GM19395 (cell line): ENCODE data around the gene MAP3K12.
"Not testable (repeated sequence)": the region's sequence is repeated elsewhere in the genome, so short reads cannot be mapped to it uniquely, and the experiment has no call there.

Experiments
- ATAC-seq: cut with Tn5 transposase; IDR thresholded peaks from one replicate; pipeline ENCODE4 v1.9.1; 2021; ENCODE audit warnings: mild to moderate bottlenecking, moderate library complexity; ENCODE audit not compliant: unreplicated experiment

MAP3K12 gene

GRCh38 chr12:53499266-53500141 lies at the start of gene MAP3K12:
TSS of gene MAP3K12 (minus strand) at chr12:53499458. CDS start at chr12:53487391, 12,067 bp downstream.
- ATAC-seq = no peak

- not testable (repeated sequence) for ATAC-seq
Observed at GRCh38 chr12:53548354-53548753, 49.1 kb upstream of the MAP3K12 start.

GRCh38 chr12:53543539-53543938 lies 44.3 kb upstream of the MAP3K12 start:
- ATAC-seq = peak; percentile 76

- ATAC-seq = no peak
Observed at GRCh38 chr12:53539526-53539925, 40.3 kb upstream of the MAP3K12 start.

GRCh38 chr12:53538209-53538689 lies 39.0 kb upstream of the MAP3K12 start:
- ATAC-seq = no peak

GRCh38 chr12:53536962-53537361 lies 37.7 kb upstream of the MAP3K12 start:
- ATAC-seq = no peak

GRCh38 chr12:53533471-53533870 lies 34.2 kb upstream of the MAP3K12 start:
- no peak for ATAC-seq

- ATAC-seq = no peak
Observed at GRCh38 chr12:53532524-53533445, 33.5 kb upstream of the MAP3K12 start.

GRCh38 chr12:53532021-53532420 lies 32.8 kb upstream of the MAP3K12 start:
- ATAC-seq = no peak

- ATAC-seq = no peak
Observed at GRCh38 chr12:53530920-53531319, 31.7 kb upstream of the MAP3K12 start.

GRCh38 chr12:53530061-53530460 lies 30.8 kb upstream of the MAP3K12 start:
- no peak for ATAC-seq

GRCh38 chr12:53524476-53524875 lies 25.2 kb upstream of the MAP3K12 start:
- ATAC-seq = no peak

GRCh38 chr12:53523131-53523530 lies 23.9 kb upstream of the MAP3K12 start:
- no peak for ATAC-seq

- ATAC-seq = no peak
Observed at GRCh38 chr12:53518381-53518780, 19.1 kb upstream of the MAP3K12 start.

GRCh38 chr12:53516758-53517455 lies 17.6 kb upstream of the MAP3K12 start:
- no peak for ATAC-seq

- ATAC-seq = no peak
Observed at GRCh38 chr12:53515291-53515680, 16.0 kb upstream of the MAP3K12 start.

- ATAC-seq = no peak
Observed at GRCh38 chr12:53514628-53515290, 15.5 kb upstream of the MAP3K12 start.

- ATAC-seq = no peak
Observed at GRCh38 chr12:53513712-53514410, 14.6 kb upstream of the MAP3K12 start.

- no peak for ATAC-seq
Observed at GRCh38 chr12:53510181-53510812, 11.0 kb upstream of the MAP3K12 start.
